HG02870 (cell line): ENCODE data around the gene MYRIP.
"Not testable (repeated sequence)": the region's sequence is repeated elsewhere in the genome, so short reads cannot be mapped to it uniquely, and the experiment has no call there.

Source experiments
- ATAC-seq: cut with Tn5 transposase; IDR thresholded peaks from one replicate; pipeline ENCODE4 v1.9.1; 2021; ENCODE audit warnings: mild to moderate bottlenecking, moderate library complexity; ENCODE audit not compliant: unreplicated experiment

Gene MYRIP

DNA sequence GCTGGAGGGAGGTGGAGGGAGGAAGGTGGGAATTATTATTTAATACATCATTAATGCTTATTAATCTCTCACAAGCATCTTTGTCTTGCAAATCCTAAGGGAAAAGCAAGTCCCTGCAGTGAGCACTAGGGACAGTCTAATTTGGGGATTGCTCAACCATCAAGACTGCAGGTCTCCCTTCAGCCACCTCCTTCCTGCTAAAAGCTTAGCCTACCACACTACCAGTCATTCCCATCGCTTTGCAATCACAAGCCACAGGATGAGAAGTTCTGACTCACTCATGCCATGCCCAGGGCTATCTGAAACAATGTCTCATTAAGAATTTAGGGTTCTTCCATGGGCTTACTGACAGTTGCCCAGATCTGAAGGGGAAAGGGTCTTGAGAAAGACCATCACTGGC is 449.1 kb downstream of the MYRIP start:
- no peak for ATAC-seq

DNA sequence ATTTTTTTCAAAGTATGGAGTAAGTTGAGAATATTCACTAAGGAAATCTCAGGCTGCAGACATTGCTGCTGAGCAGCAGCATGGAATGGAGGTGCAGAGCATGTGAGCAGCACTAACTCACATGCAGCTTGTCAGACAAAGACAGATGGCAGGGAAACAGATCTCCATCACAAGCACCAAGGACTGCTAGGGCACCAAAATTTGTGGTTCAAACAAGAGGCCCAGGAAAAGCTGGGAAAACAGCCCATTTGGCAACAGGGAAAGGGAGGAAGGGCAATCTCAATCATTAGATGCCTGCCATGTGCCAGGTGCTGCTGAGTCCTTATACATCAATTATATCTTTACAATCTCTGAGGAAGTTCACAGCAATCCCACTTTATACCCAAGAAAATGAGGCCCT is 452.9 kb downstream of the MYRIP start:
- ATAC-seq: no peak

- ATAC-seq: no peak
Observed at GRCh38 chr3:40264451-40264850, 455.0 kb downstream of the MYRIP start.

- no peak for ATAC-seq
Observed at GRCh38 chr3:40265181-40265580, 455.8 kb downstream of the MYRIP start.

DNA sequence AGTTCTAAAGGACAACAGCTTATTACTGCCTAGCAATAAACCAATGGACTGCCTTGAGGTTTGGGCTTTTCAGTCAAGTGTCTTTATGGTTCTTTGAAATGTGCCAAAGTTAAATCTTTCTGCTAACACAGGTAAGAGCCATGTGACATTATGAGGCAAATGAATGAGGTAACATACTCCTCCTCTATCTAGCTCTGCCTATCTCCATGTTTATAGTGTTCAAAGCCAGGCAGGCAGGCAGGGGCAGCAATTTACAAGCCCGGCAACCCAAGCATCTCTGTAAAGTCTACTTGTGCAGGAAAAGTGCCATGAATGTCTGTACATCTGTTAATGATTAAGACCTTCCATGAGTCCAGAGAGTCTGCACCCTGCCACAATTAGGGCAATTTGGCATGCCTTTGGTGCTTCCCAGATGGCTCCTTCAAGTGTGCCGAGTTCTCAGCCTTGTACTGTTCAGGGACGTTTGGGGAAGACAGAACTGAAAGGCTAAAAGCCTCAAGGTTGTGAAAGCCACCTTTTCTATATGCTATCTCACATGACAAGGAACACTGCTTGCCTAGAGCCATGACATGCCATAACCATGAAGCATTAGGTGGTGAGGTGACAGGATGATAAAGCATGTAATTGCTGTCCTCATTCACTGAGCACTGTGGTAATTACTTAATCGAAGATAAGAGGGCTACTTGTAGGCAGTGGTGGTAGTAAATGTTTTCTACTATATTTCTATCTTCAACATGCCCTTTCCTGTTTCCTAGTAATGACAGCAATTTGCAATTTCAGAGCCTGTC is 458.7 kb downstream of the MYRIP start:
- ATAC-seq: no peak

DNA sequence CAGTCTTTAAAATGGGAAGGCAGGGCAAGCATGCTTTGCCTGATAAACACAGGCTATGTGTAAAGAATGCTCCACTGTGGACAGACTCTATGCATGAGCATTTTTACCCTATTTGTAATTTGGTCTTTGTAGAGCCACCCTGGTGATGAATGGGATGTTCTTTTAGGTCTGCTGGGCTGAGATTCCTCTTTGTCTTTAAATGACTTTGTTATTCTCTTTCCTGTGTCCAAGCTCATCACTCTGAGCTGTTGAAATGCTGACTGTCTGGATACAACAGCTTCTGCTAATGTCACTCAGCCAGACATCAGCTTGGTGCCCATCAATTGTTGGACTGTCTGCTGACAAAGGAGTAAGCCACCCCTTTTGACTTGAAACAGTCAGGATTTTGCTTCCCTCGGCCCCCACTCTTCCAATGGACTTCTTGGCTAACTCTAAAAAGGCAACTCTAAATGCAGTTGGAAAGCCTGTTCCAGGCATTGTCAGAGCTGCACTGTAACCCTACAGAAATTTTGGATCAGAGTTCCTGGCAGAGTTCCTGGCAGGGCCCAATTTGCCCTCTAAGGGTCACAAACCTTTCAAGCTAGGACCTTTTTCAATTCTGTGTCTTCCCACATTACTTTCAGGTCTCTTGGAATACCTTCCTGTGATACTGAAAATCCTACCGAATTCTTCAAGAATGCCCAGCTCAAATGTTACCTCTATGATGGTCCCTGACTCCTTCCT is 459.6 kb downstream of the MYRIP start:
- no peak for ATAC-seq

- ATAC-seq: no peak
Observed at GRCh38 chr3:40278791-40279190, 469.4 kb downstream of the MYRIP start.

- no peak for ATAC-seq
Observed at GRCh38 chr3:40281995-40282394, 472.6 kb downstream of the MYRIP start.

- not testable (repeated sequence) for ATAC-seq
Observed at GRCh38 chr3:40283057-40283456, 473.6 kb downstream of the MYRIP start.

DNA sequence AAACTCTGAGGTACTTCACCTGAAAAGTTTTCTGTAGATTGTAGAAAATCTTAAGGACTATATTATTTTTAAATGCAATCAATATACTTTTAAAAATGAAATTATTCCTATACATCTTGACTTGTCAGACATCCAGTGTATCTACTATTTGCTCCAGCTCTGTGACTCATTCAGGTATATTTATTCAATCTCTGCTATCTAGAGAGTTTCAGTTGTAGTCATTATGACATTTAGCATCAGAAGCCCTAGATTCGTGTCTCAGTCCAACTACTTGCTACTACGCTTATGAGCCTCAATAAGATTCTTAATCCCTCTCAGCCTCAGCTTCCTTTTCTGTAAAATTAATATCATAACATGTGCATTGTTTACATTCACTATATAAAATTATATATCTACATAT is 477.8 kb downstream of the MYRIP start:
- ATAC-seq: no peak

DNA sequence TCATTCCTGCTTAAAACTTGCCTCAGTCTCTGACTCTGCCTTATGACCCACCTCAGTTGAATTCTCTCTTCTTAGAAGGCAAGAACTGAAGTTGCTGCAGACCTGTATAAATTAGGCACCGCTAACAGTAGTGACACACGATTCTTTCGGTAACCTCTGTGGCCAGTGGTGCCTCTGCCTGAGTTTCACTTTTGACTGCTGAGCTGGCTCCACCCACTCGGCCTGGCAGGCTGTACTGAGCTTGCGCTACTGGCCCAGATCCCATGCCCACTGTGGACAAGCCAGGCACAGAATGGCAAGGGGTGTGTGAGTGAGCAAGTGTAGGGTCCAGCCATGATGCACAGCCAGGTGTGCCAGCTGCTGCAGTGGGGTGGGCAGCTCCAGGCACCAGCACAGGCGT is 481.0 kb downstream of the MYRIP start:
- ATAC-seq: no peak

DNA sequence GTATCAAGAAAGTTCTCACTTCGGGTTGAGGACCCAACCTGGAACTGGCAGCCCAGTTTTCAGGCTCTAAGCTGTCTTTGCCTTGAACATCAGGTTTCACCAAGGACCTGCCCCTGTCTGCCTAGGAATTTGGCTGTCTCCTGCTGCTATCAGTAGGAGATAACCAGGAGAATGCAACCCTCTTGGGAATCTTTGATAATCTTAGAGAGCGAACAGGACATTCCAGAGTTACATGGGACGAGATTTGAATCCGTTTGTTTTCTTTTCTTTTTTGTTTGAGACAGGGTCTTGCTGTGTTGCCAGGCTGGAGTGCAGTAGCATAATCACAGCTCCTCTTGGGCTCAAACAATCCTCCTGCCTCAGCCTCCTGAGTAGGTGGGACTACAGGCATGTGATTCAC is 482.1 kb downstream of the MYRIP start:
- ATAC-seq: no peak

- no peak for ATAC-seq
Observed at GRCh38 chr3:40292637-40293349, 483.4 kb downstream of the MYRIP start.

GRCh38 chr3:40294434-40294833 is 485.0 kb downstream of the MYRIP start:
- ATAC-seq: no peak

DNA sequence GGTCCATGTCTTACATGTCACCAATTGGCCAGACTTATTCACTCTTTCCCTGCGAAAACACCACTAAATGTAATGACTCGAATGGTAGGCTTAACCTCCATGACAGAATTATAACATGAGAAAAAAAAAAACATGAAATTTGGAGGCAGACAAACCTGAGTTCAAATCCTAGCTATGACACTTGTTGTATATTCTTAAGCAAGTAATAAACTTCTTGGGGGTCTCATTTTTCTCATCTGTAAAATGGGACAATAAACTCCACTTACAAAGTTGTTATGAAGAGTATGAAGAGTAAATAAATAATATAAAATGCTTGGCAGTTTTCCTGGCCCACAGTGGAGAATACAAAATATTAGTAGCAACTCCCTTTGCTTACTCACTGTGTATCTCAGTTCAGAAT is 488.7 kb downstream of the MYRIP start:
- no peak for ATAC-seq

- ATAC-seq: no peak
Observed at GRCh38 chr3:40299130-40299720, 489.8 kb downstream of the MYRIP start.

DNA sequence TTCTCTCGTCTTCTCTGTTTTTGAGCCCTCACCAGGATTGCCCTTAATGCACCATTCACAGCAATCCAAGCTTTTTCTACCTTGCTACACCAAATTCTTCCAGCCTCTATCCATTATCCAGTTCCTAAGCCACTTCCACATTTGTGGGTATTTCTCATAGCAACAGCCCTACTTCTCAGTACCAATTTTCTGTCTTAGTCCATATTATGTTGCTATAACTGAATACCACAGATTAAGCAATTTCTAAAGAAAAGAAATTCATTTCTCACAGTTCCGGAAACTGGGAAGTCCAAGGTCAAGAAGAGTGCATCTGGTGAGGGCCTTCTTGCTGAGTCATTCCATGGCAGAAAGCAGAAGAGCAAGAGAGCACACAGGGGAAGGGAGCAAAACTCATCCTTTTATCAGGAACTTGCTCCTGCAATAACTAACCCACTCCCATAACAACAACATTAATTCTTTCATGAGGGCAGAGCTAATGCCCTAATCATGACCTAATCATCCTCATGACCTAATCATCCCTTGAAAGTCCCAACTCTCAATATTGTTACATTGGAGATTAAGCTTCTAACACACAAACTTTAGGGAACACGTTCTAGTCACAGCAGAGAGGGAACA is 490.4 kb downstream of the MYRIP start:
- no peak for ATAC-seq

- no peak for ATAC-seq
Observed at GRCh38 chr3:40302784-40303183, 493.4 kb downstream of the MYRIP start.

DNA sequence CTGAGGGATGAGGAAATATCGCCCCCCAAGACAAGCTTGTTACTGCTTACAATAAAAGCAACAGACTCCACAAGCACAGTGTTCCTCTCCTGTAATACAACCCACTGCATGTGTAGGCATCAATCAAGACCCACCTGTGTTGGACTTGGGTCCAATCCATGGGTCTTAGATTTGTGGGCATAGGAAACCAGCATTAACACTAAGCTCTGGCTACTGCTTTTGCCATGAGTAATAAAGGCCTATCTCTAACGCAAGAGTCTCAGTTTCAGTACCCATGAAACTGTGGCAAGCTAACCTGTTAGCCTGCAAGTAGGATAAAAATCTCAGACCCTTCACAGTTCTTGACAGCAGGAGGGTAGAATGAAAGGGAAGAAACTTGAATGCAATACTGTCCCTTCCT is 494.9 kb downstream of the MYRIP start:
- no peak for ATAC-seq

DNA sequence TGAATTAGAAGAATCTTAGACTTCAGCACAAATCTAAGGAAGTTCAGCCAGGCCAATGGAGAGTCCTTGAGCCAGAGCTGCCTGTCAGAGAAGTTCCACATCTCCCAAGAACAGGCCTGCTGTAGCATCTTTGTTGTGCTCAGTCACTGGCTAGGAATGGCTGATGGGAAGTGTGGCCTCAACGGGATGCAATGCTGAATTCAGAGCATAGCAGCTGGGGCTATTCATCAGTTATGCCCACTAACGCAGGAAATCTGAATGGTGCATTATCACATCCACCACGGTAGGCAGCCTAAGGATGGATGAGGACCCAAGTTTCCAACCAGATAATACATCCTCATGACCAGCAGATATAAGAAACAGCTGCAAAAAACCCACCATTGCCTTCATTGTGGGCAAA is 496.9 kb downstream of the MYRIP start:
- ATAC-seq: no peak

- no peak for ATAC-seq
Observed at GRCh38 chr3:40307176-40307575, 497.8 kb downstream of the MYRIP start.
